HG03159 (cell line): Measurements from ENCODE around the gene IQGAP2.
"Not testable (repeated sequence)": the region's sequence is repeated elsewhere in the genome, so short reads cannot be mapped to it uniquely, and the experiment has no call there.

Experiments used
- ATAC-seq: cut with Tn5 transposase; IDR thresholded peaks from one replicate; pipeline ENCODE4 v1.9.1; 2021; ENCODE audit warnings: mild to moderate bottlenecking, moderate library complexity; ENCODE audit not compliant: unreplicated experiment

IQGAP2 gene

GRCh38 chr5:76402886-76403765 is at the start of gene IQGAP2:
IQGAP2 (plus strand) TSS chr5:76403285; CDS start chr5:76403546, 261 bp downstream.
- peak; percentile 59 for ATAC-seq

GRCh38 chr5:76356887-76357286 is 46.2 kb upstream of the IQGAP2 start:
- no peak for ATAC-seq

GRCh38 chr5:76363352-76364225 is 39.5 kb upstream of the IQGAP2 start:
- ATAC-seq, result no peak

GRCh38 chr5:76364226-76364589 is 38.9 kb upstream of the IQGAP2 start:
- no peak for ATAC-seq

- ATAC-seq, result no peak
Observed at GRCh38 chr5:76365561-76365960, 37.5 kb upstream of the IQGAP2 start.

GRCh38 chr5:76366596-76366995 is 36.5 kb upstream of the IQGAP2 start:
- ATAC-seq, result no peak

- no peak for ATAC-seq
Observed at GRCh38 chr5:76367623-76368371, 35.3 kb upstream of the IQGAP2 start.

GRCh38 chr5:76368941-76369340 is 34.1 kb upstream of the IQGAP2 start:
- no peak for ATAC-seq

- not testable (repeated sequence) for ATAC-seq
Observed at GRCh38 chr5:76369668-76370067, 33.4 kb upstream of the IQGAP2 start.

GRCh38 chr5:76371960-76372322 is 31.1 kb upstream of the IQGAP2 start:
- ATAC-seq, result no peak

- no peak for ATAC-seq
Observed at GRCh38 chr5:76372323-76373054, 30.6 kb upstream of the IQGAP2 start.

GRCh38 chr5:76376148-76376865 is 26.8 kb upstream of the IQGAP2 start:
- ATAC-seq, result no peak

- no peak for ATAC-seq
Observed at GRCh38 chr5:76376866-76377230, 26.2 kb upstream of the IQGAP2 start.

GRCh38 chr5:76378355-76378754 is 24.7 kb upstream of the IQGAP2 start:
- ATAC-seq, result no peak

GRCh38 chr5:76379316-76379715 is 23.8 kb upstream of the IQGAP2 start:
- ATAC-seq, result no peak

- ATAC-seq, result no peak
Observed at GRCh38 chr5:76379855-76380254, 23.2 kb upstream of the IQGAP2 start.

- no peak for ATAC-seq
Observed at GRCh38 chr5:76380346-76381066, 22.6 kb upstream of the IQGAP2 start.

- no peak for ATAC-seq
Observed at GRCh38 chr5:76383126-76383832, 19.8 kb upstream of the IQGAP2 start.

- ATAC-seq, result no peak
Observed at GRCh38 chr5:76384189-76384588, 18.9 kb upstream of the IQGAP2 start.
